ENCODE measurements around the gene TRAPPC3. TPM values are rescaled to one million over a fixed set of nuclear protein-coding genes. Genes with fewer than 3 reads are reported as not detected.

TRAPPC3 gene
- total RNA-seq, 1 experiment from 2014 or later: 52.7 TPM

DNA sequence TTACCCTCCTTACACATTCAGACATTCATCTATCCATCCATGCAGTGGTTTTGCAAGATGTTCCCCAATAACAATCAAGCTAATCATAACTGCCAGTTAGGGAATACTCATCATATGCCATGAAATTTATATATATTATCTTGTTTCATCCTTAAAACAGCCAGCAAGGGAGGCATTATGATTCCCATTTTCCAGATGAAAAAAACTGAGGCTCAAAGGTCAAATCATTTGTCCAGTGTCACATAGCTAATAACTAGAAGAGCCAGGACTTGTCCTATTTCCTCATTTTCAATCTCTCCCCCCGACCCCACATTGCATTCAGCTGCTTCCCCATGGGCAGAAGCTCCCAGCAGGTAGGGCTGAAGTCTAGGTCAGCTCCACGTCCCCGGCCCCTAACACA, 17.3 kb downstream of the TRAPPC3 start:
- H4K5ac ChIP-seq (ENCODE audit: insufficient read length, low read depth, low read length): no peak overlapping the region
- peaks cover 0 to 8% (median 0%) of the 10 kb centered on the region in 3 experiments; a peak in 3 of 7 replicates for H3K36me3 Mint-ChIP-seq (ENCODE audit: insufficient read depth in 1 of 3, low read depth in 3 of 3)
- H3K9me3 Mint-ChIP-seq: no peaks in the 10 kb centered on the region

More for the DNA sequence above, 17.3 kb downstream of the TRAPPC3 start:
- H2AFZ ChIP-seq (ENCODE audit: low read length): no peak overlapping the region
- no peak for DNase-seq
- no peak overlapping the region for H2BK20ac ChIP-seq (ENCODE audit: low read depth, low read length, poor library complexity, severe bottlenecking)
- H3K14ac ChIP-seq (ENCODE audit: insufficient read depth, low read length): no peak overlapping the region
- Mint-ChIP-seq H3K4me3 (no peak overlapping the region), H3K4me1 (peaks cover 6 to 12% of the 10 kb centered on the region in 2 experiments), H3K27ac (no peak overlapping the region), H3K27me3 (ENCODE audit: low read depth) (peaks cover 5% of the 10 kb centered on the region)
- H3K27ac ChIP-seq (ENCODE audit: insufficient read length, low read depth, low read length): no peak overlapping the region
- H3T11ph ChIP-seq (ENCODE audit: low read length): no peak overlapping the region
- H3K9ac ChIP-seq (ENCODE audit: extremely low read depth, insufficient read length, low read length): no peak overlapping the region
- no peak overlapping the region for H2BK5ac ChIP-seq (ENCODE audit: insufficient read length, low read length)
- TF ChIP-seq, protein P1, sequence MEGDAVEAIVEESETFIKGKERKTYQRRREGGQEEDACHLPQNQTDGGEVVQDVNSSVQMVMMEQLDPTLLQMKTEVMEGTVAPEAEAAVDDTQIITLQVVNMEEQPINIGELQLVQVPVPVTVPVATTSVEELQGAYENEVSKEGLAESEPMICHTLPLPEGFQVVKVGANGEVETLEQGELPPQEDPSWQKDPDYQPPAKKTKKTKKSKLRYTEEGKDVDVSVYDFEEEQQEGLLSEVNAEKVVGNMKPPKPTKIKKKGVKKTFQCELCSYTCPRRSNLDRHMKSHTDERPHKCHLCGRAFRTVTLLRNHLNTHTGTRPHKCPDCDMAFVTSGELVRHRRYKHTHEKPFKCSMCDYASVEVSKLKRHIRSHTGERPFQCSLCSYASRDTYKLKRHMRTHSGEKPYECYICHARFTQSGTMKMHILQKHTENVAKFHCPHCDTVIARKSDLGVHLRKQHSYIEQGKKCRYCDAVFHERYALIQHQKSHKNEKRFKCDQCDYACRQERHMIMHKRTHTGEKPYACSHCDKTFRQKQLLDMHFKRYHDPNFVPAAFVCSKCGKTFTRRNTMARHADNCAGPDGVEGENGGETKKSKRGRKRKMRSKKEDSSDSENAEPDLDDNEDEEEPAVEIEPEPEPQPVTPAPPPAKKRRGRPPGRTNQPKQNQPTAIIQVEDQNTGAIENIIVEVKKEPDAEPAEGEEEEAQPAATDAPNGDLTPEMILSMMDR (conservative IDR thresholded peaks at IDR 0.05): no peak
- no peak overlapping the region for H2BK120ac ChIP-seq (ENCODE audit: low read depth, low read length, poor library complexity, severe bottlenecking)
- no peak overlapping the region for H4K8ac ChIP-seq (replicated peaks; ENCODE audit: insufficient read length, low read depth, low read length)
- H2AK5ac ChIP-seq (ENCODE audit: insufficient read length, low read length): no peak overlapping the region
- H3K4ac ChIP-seq (ENCODE audit: low read depth, low read length): no peak overlapping the region
- H3K79me1 ChIP-seq (ENCODE audit: insufficient read depth, low read depth, low read length, poor library complexity, severe bottlenecking): no peaks in the 10 kb centered on the region
- H3K18ac ChIP-seq (ENCODE audit: insufficient read length, low read depth, low read length): no peak overlapping the region
- H2BK15ac ChIP-seq (ENCODE audit: low read depth, low read length): no peak overlapping the region
- no peaks in the 10 kb centered on the region for H4K20me1 ChIP-seq (ENCODE audit: control insufficient read depth, insufficient read depth, insufficient read length)
- no peak overlapping the region for H3K23ac ChIP-seq (ENCODE audit: insufficient read length, low read depth, low read length)
- no peak overlapping the region for H2BK12ac ChIP-seq (ENCODE audit: insufficient read length, low read depth, low read length)
- H3K27me3 ChIP-seq (ENCODE audit: insufficient read depth, low read length): no peaks in the 10 kb centered on the region
- no CpG with 5 or more reads among the region's 3 CpGs for WGBS (ENCODE audit: extremely low coverage, insufficient read length, low lambda C conversion rate)
- H3K9me3 ChIP-seq (ENCODE audit: control insufficient read depth, low read depth, low read length): no peaks in the 10 kb centered on the region
- 0 out of 2 replicates have a peak, but pooled peaks cover 2% of the 10 kb centered on the region for H3K4me1 ChIP-seq (ENCODE audit: insufficient read depth, low read length)
- no peaks in the 10 kb centered on the region for H3K79me2 ChIP-seq (ENCODE audit: insufficient read depth, low read length)
- no peak overlapping the region for H3K4me2 ChIP-seq (ENCODE audit: insufficient read depth, insufficient read length, low read length)
- no peak overlapping the region for H3K56ac ChIP-seq (ENCODE audit: insufficient read length, low read depth, low read length)
- no peak overlapping the region for H4K91ac ChIP-seq (ENCODE audit: insufficient read length, low read depth, low read length)
- H3K23me2 ChIP-seq (ENCODE audit: insufficient read length, low read depth, low read length, poor library complexity, severe bottlenecking): no peaks in the 10 kb centered on the region
